ENCODE results near the gene SLC35F3.

DNA sequence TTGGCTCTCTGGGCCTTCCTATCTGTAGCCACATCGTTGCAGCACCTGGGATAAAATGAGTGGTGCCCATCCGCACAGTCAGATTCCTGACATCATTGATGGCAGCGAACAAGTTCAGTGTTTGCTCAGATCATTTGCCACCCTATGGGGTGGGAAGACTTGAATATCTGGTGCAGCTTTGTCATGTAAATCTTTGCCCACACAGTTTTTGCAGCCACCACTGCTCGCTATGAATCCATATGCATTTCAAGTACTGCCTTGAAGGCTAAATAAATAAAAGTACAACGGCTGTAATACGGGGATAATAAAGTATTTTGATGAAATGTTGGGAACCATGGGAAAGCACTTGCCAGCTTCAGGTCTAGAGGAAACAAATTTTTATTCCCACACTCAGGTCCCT, 412.5 kb downstream of the SLC35F3 start:
- TF ChIP-seq EZH2phosphoT487 (IDR thresholded peaks at IDR 0.05; ENCODE audit: unreplicated experiment) (no peak), EZH2 (IDR thresholded peaks at IDR 0.05; ENCODE audit: low read depth, unreplicated experiment) (no peak), POLR2AphosphoS5 (IDR thresholded peaks at IDR 0.05; ENCODE audit: low read depth) (no peak)
- TF ChIP-seq, protein P1, sequence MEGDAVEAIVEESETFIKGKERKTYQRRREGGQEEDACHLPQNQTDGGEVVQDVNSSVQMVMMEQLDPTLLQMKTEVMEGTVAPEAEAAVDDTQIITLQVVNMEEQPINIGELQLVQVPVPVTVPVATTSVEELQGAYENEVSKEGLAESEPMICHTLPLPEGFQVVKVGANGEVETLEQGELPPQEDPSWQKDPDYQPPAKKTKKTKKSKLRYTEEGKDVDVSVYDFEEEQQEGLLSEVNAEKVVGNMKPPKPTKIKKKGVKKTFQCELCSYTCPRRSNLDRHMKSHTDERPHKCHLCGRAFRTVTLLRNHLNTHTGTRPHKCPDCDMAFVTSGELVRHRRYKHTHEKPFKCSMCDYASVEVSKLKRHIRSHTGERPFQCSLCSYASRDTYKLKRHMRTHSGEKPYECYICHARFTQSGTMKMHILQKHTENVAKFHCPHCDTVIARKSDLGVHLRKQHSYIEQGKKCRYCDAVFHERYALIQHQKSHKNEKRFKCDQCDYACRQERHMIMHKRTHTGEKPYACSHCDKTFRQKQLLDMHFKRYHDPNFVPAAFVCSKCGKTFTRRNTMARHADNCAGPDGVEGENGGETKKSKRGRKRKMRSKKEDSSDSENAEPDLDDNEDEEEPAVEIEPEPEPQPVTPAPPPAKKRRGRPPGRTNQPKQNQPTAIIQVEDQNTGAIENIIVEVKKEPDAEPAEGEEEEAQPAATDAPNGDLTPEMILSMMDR (conservative IDR thresholded peaks at IDR 0.05; ENCODE audit: low read depth in 2 of 2), result no peak
- TF ChIP-seq, protein P2, sequence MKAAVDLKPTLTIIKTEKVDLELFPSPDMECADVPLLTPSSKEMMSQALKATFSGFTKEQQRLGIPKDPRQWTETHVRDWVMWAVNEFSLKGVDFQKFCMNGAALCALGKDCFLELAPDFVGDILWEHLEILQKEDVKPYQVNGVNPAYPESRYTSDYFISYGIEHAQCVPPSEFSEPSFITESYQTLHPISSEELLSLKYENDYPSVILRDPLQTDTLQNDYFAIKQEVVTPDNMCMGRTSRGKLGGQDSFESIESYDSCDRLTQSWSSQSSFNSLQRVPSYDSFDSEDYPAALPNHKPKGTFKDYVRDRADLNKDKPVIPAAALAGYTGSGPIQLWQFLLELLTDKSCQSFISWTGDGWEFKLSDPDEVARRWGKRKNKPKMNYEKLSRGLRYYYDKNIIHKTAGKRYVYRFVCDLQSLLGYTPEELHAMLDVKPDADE (IDR thresholded peaks at IDR 0.05), result no peak
